Measurements from ENCODE around the gene SORBS2.

Gene SORBS2

GRCh38 chr4:185825737-185826136, 13.7 kb upstream of the SORBS2 start:
- no peak overlapping the region for H3K4me3 ChIP-seq (ENCODE audit: low read length)
- TF ChIP-seq, protein P1, sequence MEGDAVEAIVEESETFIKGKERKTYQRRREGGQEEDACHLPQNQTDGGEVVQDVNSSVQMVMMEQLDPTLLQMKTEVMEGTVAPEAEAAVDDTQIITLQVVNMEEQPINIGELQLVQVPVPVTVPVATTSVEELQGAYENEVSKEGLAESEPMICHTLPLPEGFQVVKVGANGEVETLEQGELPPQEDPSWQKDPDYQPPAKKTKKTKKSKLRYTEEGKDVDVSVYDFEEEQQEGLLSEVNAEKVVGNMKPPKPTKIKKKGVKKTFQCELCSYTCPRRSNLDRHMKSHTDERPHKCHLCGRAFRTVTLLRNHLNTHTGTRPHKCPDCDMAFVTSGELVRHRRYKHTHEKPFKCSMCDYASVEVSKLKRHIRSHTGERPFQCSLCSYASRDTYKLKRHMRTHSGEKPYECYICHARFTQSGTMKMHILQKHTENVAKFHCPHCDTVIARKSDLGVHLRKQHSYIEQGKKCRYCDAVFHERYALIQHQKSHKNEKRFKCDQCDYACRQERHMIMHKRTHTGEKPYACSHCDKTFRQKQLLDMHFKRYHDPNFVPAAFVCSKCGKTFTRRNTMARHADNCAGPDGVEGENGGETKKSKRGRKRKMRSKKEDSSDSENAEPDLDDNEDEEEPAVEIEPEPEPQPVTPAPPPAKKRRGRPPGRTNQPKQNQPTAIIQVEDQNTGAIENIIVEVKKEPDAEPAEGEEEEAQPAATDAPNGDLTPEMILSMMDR (conservative IDR thresholded peaks at IDR 0.05; ENCODE audit: low read depth, low read length): no peak
- no peak for DNase-seq (ENCODE audit: low read depth)

- no peak overlapping the region for H3K4me3 ChIP-seq (ENCODE audit: low read length)
- TF ChIP-seq, protein P1 (conservative IDR thresholded peaks at IDR 0.05; ENCODE audit: low read depth, low read length): no peak
- DNase-seq (ENCODE audit: low read depth): no peak
Measured at GRCh38 chr4:185822791-185823190, 10.8 kb upstream of the SORBS2 start.

DNA sequence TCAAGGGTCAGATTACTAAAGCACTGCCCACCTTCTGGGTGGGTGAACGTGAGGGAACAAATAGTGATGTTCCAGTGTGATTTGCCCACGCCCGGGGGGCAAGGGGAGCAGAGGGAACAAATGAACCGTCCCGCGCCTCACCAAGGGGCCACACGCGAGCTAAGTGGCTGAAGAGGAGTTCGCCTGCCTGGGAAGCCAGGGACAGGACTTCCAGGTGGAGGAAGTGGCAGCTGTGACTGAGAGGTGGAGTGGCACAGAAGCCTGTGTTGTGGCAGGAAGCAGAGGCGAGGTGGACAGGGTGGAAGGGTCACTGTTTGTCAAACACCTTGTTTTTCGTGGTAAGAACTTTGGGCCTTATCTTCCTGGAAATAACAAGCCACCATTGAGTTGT, 9.0 kb upstream of the SORBS2 start:
- no peak for DNase-seq (ENCODE audit: low read depth)
- H3K4me3 ChIP-seq (ENCODE audit: low read length): no peak overlapping the region
- TF ChIP-seq, protein P1 (conservative IDR thresholded peaks at IDR 0.05; ENCODE audit: low read depth, low read length): no peak

- TF ChIP-seq, protein P1 (conservative IDR thresholded peaks at IDR 0.05; ENCODE audit: low read depth, low read length): peak; percentile 13
- no peak for DNase-seq (ENCODE audit: low read depth)
- no peak overlapping the region for H3K4me3 ChIP-seq (ENCODE audit: low read length)
Measured at GRCh38 chr4:185820146-185821028, 8.4 kb upstream of the SORBS2 start.

- no peak for DNase-seq (ENCODE audit: low read depth)
- TF ChIP-seq, protein P1 (conservative IDR thresholded peaks at IDR 0.05; ENCODE audit: low read depth, low read length): no peak
- no peak overlapping the region for H3K4me3 ChIP-seq (ENCODE audit: low read length)
Measured at GRCh38 chr4:185819144-185819543, 7.2 kb upstream of the SORBS2 start.

DNA sequence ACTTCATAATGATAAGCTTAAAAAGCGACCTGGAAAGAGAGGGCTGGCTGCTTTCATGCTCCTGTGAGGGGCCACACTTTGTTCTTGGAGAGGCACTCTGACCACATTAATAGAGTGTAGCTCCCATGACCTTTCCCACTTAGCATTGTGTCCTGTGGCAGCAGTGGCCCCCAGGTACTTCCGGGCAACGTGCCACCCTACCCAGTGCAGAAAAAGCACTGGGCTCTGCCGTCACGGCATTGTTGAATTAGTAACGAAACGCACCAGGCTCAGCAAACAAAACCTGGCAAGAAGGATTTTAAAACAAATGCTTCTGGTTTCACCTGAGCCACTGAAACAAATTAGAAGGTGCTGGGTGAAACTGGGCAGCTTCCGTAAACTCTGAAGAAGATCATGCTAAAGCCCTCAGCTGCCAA, 5.4 kb upstream of the SORBS2 start:
- H3K4me3 ChIP-seq (ENCODE audit: low read length): no peak overlapping the region
- TF ChIP-seq, protein P1 (conservative IDR thresholded peaks at IDR 0.05; ENCODE audit: low read depth, low read length): no peak
- no peak for DNase-seq (ENCODE audit: low read depth)

- no peak for DNase-seq (ENCODE audit: low read depth)
- no peak overlapping the region for H3K4me3 ChIP-seq (ENCODE audit: low read length)
- TF ChIP-seq, protein P1 (conservative IDR thresholded peaks at IDR 0.05; ENCODE audit: low read depth, low read length): no peak
Measured at GRCh38 chr4:185813133-185813532, 1.1 kb upstream of the SORBS2 start.

All from retinal pigment epithelial cell (primary cell).